ENCODE results near the gene AFM. TPM values are rescaled to one million over a fixed set of nuclear protein-coding genes. Genes with fewer than 3 reads are reported as not detected.
"Not testable (repeated sequence)": the region's sequence is repeated elsewhere in the genome, so short reads cannot be mapped to it uniquely, and the experiment has no call there.

Gene AFM
- total and polyA plus RNA-seq, 10 of the 15 experiments (the other 5 are each of a cell fraction or from before 2014, with no cell fraction given): not detected

- TF ChIP-seq ZNF592 (IDR thresholded peaks at IDR 0.05): no peak
- TF ChIP-seq MAX (IDR thresholded peaks at IDR 0.05; ENCODE audit: low read depth, low read length): no peak
- no peak for TF ChIP-seq MEF2A (IDR thresholded peaks at IDR 0.05; ENCODE audit: insufficient read depth, low read depth, low read length)
- no peak for TF ChIP-seq BCL3 (IDR thresholded peaks at IDR 0.05; ENCODE audit: borderline replicate concordance, insufficient read depth, low read depth, low read length, poor library complexity, severe bottlenecking)
Measured at GRCh38 chr4:73544620-73545019, 63.1 kb downstream of the AFM start (continued).

DNA sequence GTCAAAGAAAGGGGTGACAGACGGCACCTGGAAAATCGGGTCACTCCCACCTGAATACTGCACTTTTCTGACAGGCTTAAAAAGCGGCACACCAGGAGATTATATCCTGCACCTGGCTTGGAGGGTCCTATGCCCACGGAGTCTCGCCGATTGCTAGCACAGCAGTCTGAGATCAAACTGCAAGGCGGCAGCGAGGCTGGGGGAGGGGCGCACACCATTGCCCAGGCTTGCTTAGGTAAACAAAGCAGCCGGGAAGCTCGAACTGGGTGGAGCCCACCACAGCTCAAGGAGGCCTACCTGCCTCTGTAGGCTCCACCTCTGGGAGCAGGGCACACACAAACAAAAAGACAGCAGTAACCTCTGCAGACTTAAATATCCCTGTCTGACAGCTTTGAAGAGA is 69.3 kb downstream of the AFM start:
- H4K20me1 ChIP-seq (ENCODE audit: control insufficient read depth, insufficient read depth); CTCF ChIA-PET; intact Hi-C loops (cut with micrococcal nuclease; ENCODE audit: unreplicated experiment); H3K4me1 ChIP-seq (ENCODE audit: control insufficient read depth, insufficient read depth, low read length); RAD21 ChIA-PET (ENCODE audit: unreplicated experiment); DNase-seq (ENCODE audit: low read depth, low spot score); H3K27ac ChIP-seq (ENCODE audit: control insufficient read depth, insufficient read depth); H3K36me3 ChIP-seq (ENCODE audit: control insufficient read depth in 2 of 2, insufficient read depth in 2 of 2, low read length in 1 of 2); H3K9ac ChIP-seq (ENCODE audit: control insufficient read depth, insufficient read depth, low read length); H3K27me3 ChIP-seq (replicated peaks in 1 of 2; ENCODE audit: control insufficient read depth in 2 of 2, insufficient read depth in 2 of 2, low read length in 1 of 2); H3K4me2 ChIP-seq (ENCODE audit: control insufficient read depth, insufficient read depth); H3K4me3 ChIP-seq; H2AFZ ChIP-seq (ENCODE audit: control insufficient read depth, low read depth, low read length); FAIRE-seq; ATAC-seq; BruUV-seq (replicated peaks); POLR2A ChIA-PET; H3K9me3 ChIP-seq (replicated peaks; ENCODE audit: control insufficient read depth, insufficient read depth, low read length); H3K79me2 ChIP-seq (ENCODE audit: control insufficient read depth, insufficient read depth, low read length); SMC1A ChIA-PET (ENCODE audit: uncharacterized antibody, unreplicated experiment): not testable (repeated sequence)
- in situ Hi-C loops (cut with MboI): loop anchor here (25.0 kb wide), 1 partner anchor 586 kb away; no protein-coding TSS in a partner anchor
- WGBS (ENCODE audit: insufficient coverage, insufficient replicate concordance, low lambda C conversion rate, missing lambda C conversion rate): 59% methylated on average over 11 of the region's 11 CpGs

Small RNA genes lying within 50 kb of the gene (small RNA-seq; reads per million reads assigned to genes)
- gene AC074250.1: not detected

Other genes with a start within 250 kb of the AFM start
- gene ANKRD17, start 222.9 kb upstream of the AFM start, total RNA-seq (2014; rRNA removed): 30.8 and 31.0 TPM in 2 replicates
- 33.7 and 35.5 TPM in 2 replicates for gene ANKRD17, start 222.9 kb upstream of the AFM start, total RNA-seq (2014; rRNA removed; fragmentation: Illumina TruSeq; extraction: Trizol)
- 45.1 and 46.5 TPM in 2 replicates for gene ANKRD17, start 222.9 kb upstream of the AFM start, total RNA-seq (2021)
- 36.3 and 43.1 TPM in 2 replicates for gene ANKRD17, start 222.9 kb upstream of the AFM start, polyA plus RNA-seq (2011; rRNA removed)
- 40.2 and 45.8 TPM in 2 replicates for gene ANKRD17, start 222.9 kb upstream of the AFM start, polyA plus RNA-seq (2014; fragmentation: Illumina TruSeq; extraction: Trizol)
- gene ANKRD17, start 222.9 kb upstream of the AFM start, polyA plus RNA-seq (2014; fragmentation: Nextera tagmentation; extraction: Ambion mirVana): 10 to 100 TPM; 11.7 to 18.5 TPM
- gene ANKRD17, start 222.9 kb upstream of the AFM start, polyA plus RNA-seq (2014; rRNA removed): 27.6 and 35.8 TPM in 2 replicates
- gene ANKRD17, start 222.9 kb upstream of the AFM start, polyA plus RNA-seq (2016; fragmentation: Nextera tagmentation; extraction: Ambion mirVana): 10 to 100 TPM; 30.2 to 31.5 TPM
- not detected in 2 replicates for gene ALB, start 77.5 kb upstream of the AFM start, total RNA-seq (2014; rRNA removed)
- not detected in 2 replicates for gene ALB, start 77.5 kb upstream of the AFM start, total RNA-seq (2014; rRNA removed; fragmentation: Illumina TruSeq; extraction: Trizol)
- gene ALB, start 77.5 kb upstream of the AFM start, total RNA-seq (2021): 22.3 and 29.0 TPM in 2 replicates
- gene ALB, start 77.5 kb upstream of the AFM start, polyA plus RNA-seq (2011; rRNA removed): 0.05 TPM in 1 of 2 replicates, not detected in the other
- gene ALB, start 77.5 kb upstream of the AFM start, polyA plus RNA-seq (2014; fragmentation: Illumina TruSeq; extraction: Trizol): not detected in 2 replicates
- gene ALB, start 77.5 kb upstream of the AFM start, polyA plus RNA-seq (2014; fragmentation: Nextera tagmentation; extraction: Ambion mirVana): not detected
- not detected in 2 replicates for gene ALB, start 77.5 kb upstream of the AFM start, polyA plus RNA-seq (2014; rRNA removed)
- gene ALB, start 77.5 kb upstream of the AFM start, polyA plus RNA-seq (2016; fragmentation: Nextera tagmentation; extraction: Ambion mirVana): not detected
- gene AFP, start 45.5 kb upstream of the AFM start, total RNA-seq (2014; rRNA removed): not detected in 2 replicates
- not detected in 2 replicates for gene AFP, start 45.5 kb upstream of the AFM start, total RNA-seq (2014; rRNA removed; fragmentation: Illumina TruSeq; extraction: Trizol)
- gene AFP, start 45.5 kb upstream of the AFM start, total RNA-seq (2021): 0.69 and 0.72 TPM in 2 replicates
- gene AFP, start 45.5 kb upstream of the AFM start, polyA plus RNA-seq (2011; rRNA removed): not detected in 2 replicates
- gene AFP, start 45.5 kb upstream of the AFM start, polyA plus RNA-seq (2014; fragmentation: Illumina TruSeq; extraction: Trizol): not detected in 2 replicates
- not detected for gene AFP, start 45.5 kb upstream of the AFM start, polyA plus RNA-seq (2014; fragmentation: Nextera tagmentation; extraction: Ambion mirVana)
- not detected in 2 replicates for gene AFP, start 45.5 kb upstream of the AFM start, polyA plus RNA-seq (2014; rRNA removed)
- gene AFP, start 45.5 kb upstream of the AFM start, polyA plus RNA-seq (2016; fragmentation: Nextera tagmentation; extraction: Ambion mirVana): not detected
- 0.28 and 0.33 TPM in 2 replicates for gene RASSF6, start 138.7 kb downstream of the AFM start, total RNA-seq (2014; rRNA removed)
- 0.55 and 0.76 TPM in 2 replicates for gene RASSF6, start 138.7 kb downstream of the AFM start, total RNA-seq (2014; rRNA removed; fragmentation: Illumina TruSeq; extraction: Trizol)
- gene RASSF6, start 138.7 kb downstream of the AFM start, total RNA-seq (2021): 0.43 and 0.62 TPM in 2 replicates
- gene RASSF6, start 138.7 kb downstream of the AFM start, polyA plus RNA-seq (2011; rRNA removed): 2.9 and 4.9 TPM in 2 replicates
- gene RASSF6, start 138.7 kb downstream of the AFM start, polyA plus RNA-seq (2014; fragmentation: Illumina TruSeq; extraction: Trizol): 0.57 and 0.74 TPM in 2 replicates
- under 1 TPM; 0.35 to 0.40 TPM for gene RASSF6, start 138.7 kb downstream of the AFM start, polyA plus RNA-seq (2014; fragmentation: Nextera tagmentation; extraction: Ambion mirVana)
- gene RASSF6, start 138.7 kb downstream of the AFM start, polyA plus RNA-seq (2014; rRNA removed): 0.56 and 0.69 TPM in 2 replicates
- gene RASSF6, start 138.7 kb downstream of the AFM start, polyA plus RNA-seq (2016; fragmentation: Nextera tagmentation; extraction: Ambion mirVana): under 1 TPM; 0.33 to 0.52 TPM